Endodermal cell (in vitro differentiated cells): ENCODE measurements around the gene NUBPL. TPM values are rescaled to one million over a fixed set of nuclear protein-coding genes. Genes with fewer than 3 reads are reported as not detected.

Source experiments
- DNase-seq: peaks from one replicate; pipeline ENCODE4 v3.0.0-alpha.2; 2017
- H3K27ac ChIP-seq: 2 replicates; pipeline ENCODE4 v1.5.1; 2013; ENCODE audit warnings: mild to moderate bottlenecking, low read depth, low read length, moderate library complexity
- H3K27me3 ChIP-seq: 2 replicates; pipeline ENCODE4 v1.6.1; 2013; ENCODE audit warnings: mild to moderate bottlenecking, low read length, moderate library complexity; ENCODE audit not compliant: insufficient read depth, control insufficient read depth, poor library complexity, severe bottlenecking
- H3K36me3 ChIP-seq: 2 replicates; pipeline ENCODE4 v1.7.0; 2013; ENCODE audit warnings: mild to moderate bottlenecking, low read length, moderate library complexity; ENCODE audit not compliant: control insufficient read depth, insufficient read depth
- H3K4me1 ChIP-seq: one replicate; pipeline ENCODE4 v1.7.0; 2013; ENCODE audit warnings: low read length; ENCODE audit not compliant: control insufficient read depth, insufficient read depth
- H3K4me3 ChIP-seq: 2 replicates; pipeline ENCODE4 v1.5.1; 2013; ENCODE audit warnings: mild to moderate bottlenecking, low read length, moderate library complexity
- H3K9ac ChIP-seq: 2 replicates; pipeline ENCODE4 v1.6.1; 2013; ENCODE audit warnings: mild to moderate bottlenecking, low read length, moderate library complexity; ENCODE audit not compliant: poor library complexity, severe bottlenecking; ENCODE audit errors: extremely low read depth
- H3K9me3 ChIP-seq: 2 replicates; pipeline ENCODE4 v1.6.1; 2013; ENCODE audit warnings: mild to moderate bottlenecking, low read length, moderate library complexity; ENCODE audit not compliant: control insufficient read depth
- H3K27ac Mint-ChIP-seq: 2 replicates; pipeline ENCODE4 v1.8.0; 2020; ENCODE audit warnings: mixed read lengths
- H3K27me3 Mint-ChIP-seq: 2 replicates; pipeline ENCODE4 v1.8.0; 2021; ENCODE audit warnings: mild to moderate bottlenecking, mixed read lengths; ENCODE audit not compliant: insufficient read depth
- H3K36me3 Mint-ChIP-seq: 2 replicates; pipeline ENCODE4 v1.8.0; 2020; ENCODE audit warnings: low read depth, mixed read lengths
- H3K4me1 Mint-ChIP-seq: 2 replicates; pipeline ENCODE4 v1.8.0; 2020; ENCODE audit warnings: mixed read lengths
- H3K4me3 Mint-ChIP-seq: 2 replicates; pipeline ENCODE4 v1.8.0; 2020; ENCODE audit warnings: mild to moderate bottlenecking, moderate library complexity, mixed read lengths
- H3K9me3 Mint-ChIP-seq: 2 replicates; pipeline ENCODE4 v1.8.0; 2020; ENCODE audit warnings: mild to moderate bottlenecking, mixed read lengths
- CTCF ChIP-seq: fragments of 200-600 bp; sonication (generic); conservative IDR thresholded peaks from 2 replicates; pipeline ENCODE4 v1.5.0; 2021; ENCODE audit warnings: antibody characterized with exemption, mild to moderate bottlenecking
- WGBS, 2 experiments: methylation state at CpG; one replicate each; pipeline versions ENCODE4 v1.1.5 to v1.1.7; 2013; ENCODE audit warnings: missing lambda C conversion rate in 2 of 2, mixed read lengths in 1 of 2; ENCODE audit not compliant: insufficient coverage in 1 of 2, insufficient read length in 1 of 2; 5-methylcytosine and 5-hydroxymethylcytosine counted together
- total RNA-seq, 2 donors: library from RNA; stranded (reverse); fragmentation: NEBNext Ultra II Directional in 1 of 2; extraction: Animal tissue kit (Norgen Biotek cat#: 25700) in 1 of 2; gene quantifications; 2 replicates in 1 of 2; 3 replicates in 1 of 2; pipeline ENCODE4 v1.2.1, GENCODE V29; 2021

The NUBPL gene
- total RNA-seq, 2 donors from 2014 or later, result 12.2 to 14.0 TPM

DNA sequence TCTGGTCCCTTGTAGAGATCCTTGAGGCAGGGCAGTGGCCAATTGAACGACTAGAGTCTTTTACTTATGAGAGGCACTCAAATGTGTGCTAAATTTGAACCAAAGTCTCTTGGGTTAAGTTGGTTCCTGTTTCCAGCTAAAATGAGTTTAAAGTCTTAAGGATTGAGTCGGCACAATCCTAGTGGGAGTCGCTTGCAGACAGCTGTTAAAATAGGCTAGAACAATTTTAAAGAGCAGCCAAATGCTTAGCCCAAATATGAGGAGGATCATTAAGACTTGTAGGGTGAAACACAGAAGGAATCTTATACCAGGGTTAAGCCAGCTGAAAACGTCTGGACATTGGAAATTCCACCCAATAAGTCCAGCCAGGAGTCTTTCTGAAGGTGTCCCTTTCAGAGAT lies 216.1 kb downstream of the NUBPL start:
- no peak overlapping the region for H3K27ac Mint-ChIP-seq
- H3K27ac ChIP-seq, result no peak overlapping the region

GRCh38 chr14:31781578-31781977 lies 220.4 kb downstream of the NUBPL start:
- Mint-ChIP-seq H3K36me3 (peaks cover 12% of the 10 kb centered on the region), H3K27ac (no peak overlapping the region), H3K9me3 (peaks cover 70% of the 10 kb centered on the region), H3K27me3 (no peaks in the 10 kb centered on the region), H3K4me3 (no peak overlapping the region), H3K4me1 (no peaks in the 10 kb centered on the region)
- Histone ChIP-seq H3K4me1 (no peaks in the 10 kb centered on the region), H3K9me3 (peaks cover 44% of the 10 kb centered on the region), H3K9ac (no peak overlapping the region), H3K27me3 (no peaks in the 10 kb centered on the region), H3K27ac (no peak overlapping the region), H3K4me3 (peak overlapping the region; percentile 61), H3K36me3 (no peaks in the 10 kb centered on the region)
- WGBS, 2 experiments, result 94 to 100% methylated on average over 1 of the region's 1 CpG
- no peak for DNase-seq
- TF ChIP-seq CTCF, result no peak

More for the DNA sequence above, 216.1 kb downstream of the NUBPL start:
- Mint-ChIP-seq H3K27me3 (no peaks in the 10 kb centered on the region), H3K9me3 (peaks cover 46% of the 10 kb centered on the region), H3K4me3 (no peak overlapping the region), H3K36me3 (peaks cover 10% of the 10 kb centered on the region), H3K4me1 (no peaks in the 10 kb centered on the region)
- 85 to 96% methylated on average over 4 of the region's 4 CpGs for WGBS, 2 experiments
- TF ChIP-seq CTCF, result no peak
- no peak for DNase-seq
- Histone ChIP-seq H3K27me3 (no peaks in the 10 kb centered on the region), H3K9ac (no peak overlapping the region), H3K36me3 (no peaks in the 10 kb centered on the region), H3K4me3 (no peak overlapping the region), H3K4me1 (no peaks in the 10 kb centered on the region), H3K9me3 (peaks cover 32% of the 10 kb centered on the region)

GRCh38 chr14:31785574-31785973 lies 224.4 kb downstream of the NUBPL start:
- H3K36me3 ChIP-seq, result no peaks in the 10 kb centered on the region
- no peak for DNase-seq
- peaks cover 30% of the 10 kb centered on the region for H3K9me3 ChIP-seq
- H3K27me3 Mint-ChIP-seq, result no peaks in the 10 kb centered on the region
- H3K4me1 ChIP-seq, result no peaks in the 10 kb centered on the region
- H3K27ac Mint-ChIP-seq, result no peak overlapping the region
- no peaks in the 10 kb centered on the region for H3K27me3 ChIP-seq
- 95% methylated on average over 1 of the region's 1 CpG; no CpG with 5 or more reads in 1 of the 2 experiments for WGBS, 2 experiments
- H3K36me3 Mint-ChIP-seq, result peaks cover 20% of the 10 kb centered on the region
- H3K4me3 Mint-ChIP-seq, result no peak overlapping the region
- H3K4me3 ChIP-seq, result no peak overlapping the region
- peaks cover 56% of the 10 kb centered on the region for H3K9me3 Mint-ChIP-seq
- no peaks in the 10 kb centered on the region for H3K4me1 Mint-ChIP-seq
- TF ChIP-seq CTCF, result no peak
- no peak overlapping the region for H3K9ac ChIP-seq
- no peak overlapping the region for H3K27ac ChIP-seq
